8988T (cell line): Measurements from ENCODE around the gene PRKAR1B.
"Not testable (repeated sequence)": the region's sequence is repeated elsewhere in the genome, so short reads cannot be mapped to it uniquely, and the experiment has no call there.

Experiments used
- DNase-seq: peaks from one replicate; pipeline ENCODE4 v3.0.0; 2011

PRKAR1B gene

GRCh38 chr7:569071-569855 lies 157.8 kb downstream of the PRKAR1B start:
- no peak for DNase-seq

DNA sequence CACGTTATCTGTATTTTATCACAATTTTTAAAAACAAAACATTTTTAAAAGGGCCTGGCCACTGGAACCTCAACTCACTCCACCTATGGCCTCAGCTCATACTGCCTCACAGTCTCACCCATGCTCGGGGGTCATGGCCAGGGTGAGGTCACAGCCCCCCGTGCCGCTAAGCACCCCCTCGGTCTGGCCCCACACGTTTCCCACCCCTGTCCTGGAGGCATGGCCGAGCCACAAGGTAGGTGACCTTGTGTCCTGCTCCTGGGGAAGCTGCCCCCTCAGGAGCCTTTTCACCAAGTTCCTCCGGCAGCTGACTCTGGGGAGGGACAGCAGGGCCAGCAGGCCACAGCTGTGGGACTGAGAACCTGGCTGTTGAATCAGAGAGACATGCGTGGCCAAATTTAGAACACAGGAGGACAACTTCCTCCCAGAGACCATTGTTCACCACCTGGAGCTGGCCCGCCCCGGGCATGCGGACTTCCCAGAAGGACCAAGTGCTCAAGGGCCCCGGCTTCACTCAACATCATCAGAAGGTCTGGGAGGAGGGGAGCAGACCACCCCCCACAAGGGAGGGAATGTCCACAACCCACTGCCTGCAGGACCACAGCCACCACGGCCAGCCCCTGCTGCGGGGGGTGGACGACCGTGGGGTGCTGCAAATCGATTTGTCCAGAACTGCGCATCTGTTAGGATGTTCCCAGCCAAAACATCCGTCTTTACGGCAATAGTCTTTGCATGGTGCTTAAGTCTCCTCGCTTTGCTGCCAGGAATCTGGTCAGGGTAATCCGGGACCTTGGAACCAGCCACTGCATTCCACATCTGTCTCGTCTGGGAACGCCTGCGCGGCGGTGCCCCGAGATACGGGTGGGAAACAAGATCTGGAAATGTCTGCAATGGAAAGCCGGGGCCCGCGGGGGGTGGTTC lies 158.8 kb downstream of the PRKAR1B start:
- DNase-seq = no peak

DNA sequence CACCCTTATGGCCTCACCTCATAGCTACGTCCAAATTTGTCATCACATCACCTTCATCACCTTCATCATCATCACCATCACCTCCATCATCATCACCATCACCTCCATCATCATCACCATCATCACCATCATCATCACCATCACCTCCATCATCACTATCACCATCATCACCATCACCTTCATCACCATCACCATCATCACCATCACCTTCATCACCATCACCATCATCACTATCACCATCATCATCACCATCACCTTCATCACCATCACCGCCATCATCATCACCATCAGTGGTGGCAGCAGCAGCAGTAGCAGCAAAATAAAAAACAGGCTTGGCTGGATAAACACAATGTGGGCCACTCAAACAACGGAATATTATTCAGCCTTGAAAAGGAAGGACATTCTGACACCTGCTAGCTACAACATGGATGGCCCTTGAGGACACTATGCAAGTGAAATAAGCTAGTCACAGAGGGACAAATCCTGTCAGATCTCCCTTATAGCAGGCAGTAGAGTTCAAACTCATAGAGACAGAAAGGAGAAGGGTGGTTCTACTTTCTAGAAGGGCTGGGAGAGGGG lies 159.7 kb downstream of the PRKAR1B start:
- no peak for DNase-seq

DNA sequence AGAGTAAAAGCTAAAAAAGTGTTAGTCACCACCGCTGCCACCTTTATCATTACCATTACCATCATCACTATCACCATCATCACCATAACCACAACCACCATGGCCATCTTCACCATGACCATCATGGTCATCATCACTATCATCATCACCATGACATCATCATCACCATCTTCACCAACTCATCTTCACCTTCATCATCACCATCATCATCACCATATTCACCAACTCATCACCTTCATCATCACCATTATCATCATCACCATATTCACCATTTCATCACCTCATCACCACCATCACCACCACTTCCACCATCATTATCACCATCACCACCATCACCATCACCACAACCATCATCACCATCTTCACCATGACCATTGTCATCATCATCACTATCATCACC lies 161.0 kb downstream of the PRKAR1B start:
- no peak for DNase-seq

DNA sequence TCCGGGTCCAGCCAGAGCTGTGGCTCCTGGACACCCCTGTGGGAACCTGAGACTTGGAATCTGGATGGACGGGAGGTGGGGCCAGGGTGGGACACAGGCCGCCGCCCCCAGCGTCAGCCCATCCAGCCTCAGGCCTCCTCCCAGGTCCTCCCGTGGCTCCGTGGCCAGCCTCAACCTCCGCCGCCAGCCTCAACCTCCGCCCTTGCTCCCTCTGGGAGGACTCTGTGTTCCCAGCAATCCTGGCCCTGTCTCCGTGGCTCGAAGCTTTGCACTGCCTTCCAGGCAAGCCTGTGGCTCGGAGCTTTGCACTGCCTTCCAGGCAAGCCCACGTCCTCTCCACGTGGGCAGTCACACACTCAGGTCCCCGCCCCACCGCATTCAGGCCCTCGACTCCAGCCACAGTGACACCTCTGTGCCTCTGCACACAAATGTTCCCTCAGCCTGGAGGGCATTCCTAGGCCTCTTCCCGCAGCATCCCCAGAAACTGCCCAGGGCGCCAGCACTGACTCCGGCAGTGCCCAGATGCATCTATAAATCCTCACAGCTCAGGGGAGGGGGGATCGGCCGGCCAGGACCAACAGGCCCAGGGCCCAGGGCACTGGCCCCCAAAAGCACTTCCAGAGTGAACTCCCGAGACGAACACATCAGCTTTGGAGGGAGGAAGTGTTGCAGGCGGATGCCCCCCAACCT lies 162.8 kb downstream of the PRKAR1B start:
- no peak for DNase-seq

- DNase-seq = no peak
Measured at GRCh38 chr7:563629-564170, 163.4 kb downstream of the PRKAR1B start.

GRCh38 chr7:562789-563628 lies 164.1 kb downstream of the PRKAR1B start:
- DNase-seq = no peak

DNA sequence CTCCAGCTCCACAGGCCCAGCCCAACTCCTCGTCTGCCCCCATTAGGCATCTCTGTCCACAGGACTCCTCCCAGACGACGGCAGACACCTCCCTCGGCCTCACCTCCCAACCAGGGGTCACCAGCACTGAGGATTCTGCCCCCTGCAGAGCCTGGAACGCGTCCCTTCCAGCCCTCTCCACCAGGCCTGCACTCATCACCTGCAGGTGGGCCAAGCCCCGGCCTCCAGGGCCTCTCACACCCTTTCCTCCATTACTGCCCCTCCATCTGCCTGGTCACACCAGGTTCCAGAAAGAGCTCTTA lies 164.8 kb downstream of the PRKAR1B start:
- DNase-seq = no peak

GRCh38 chr7:561631-562373 lies 165.3 kb downstream of the PRKAR1B start:
- DNase-seq = no peak

- DNase-seq = no peak
Measured at GRCh38 chr7:560966-561630, 166.0 kb downstream of the PRKAR1B start.

DNA sequence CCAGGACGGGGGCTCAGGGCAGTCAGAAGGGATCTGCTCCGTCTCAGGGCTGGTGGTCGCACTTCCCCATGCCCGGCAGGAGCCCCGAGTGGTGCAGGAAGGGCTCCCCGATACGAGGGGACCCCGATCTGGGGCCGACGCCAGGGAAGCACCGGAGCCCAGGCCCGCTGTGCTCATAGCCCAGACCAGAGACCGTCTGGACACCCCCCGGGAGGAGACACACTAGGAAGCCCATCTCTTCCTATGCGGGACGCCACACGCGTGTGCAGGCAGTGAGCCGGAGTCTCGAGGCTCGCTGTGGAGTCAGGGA lies 167.7 kb downstream of the PRKAR1B start:
- DNase-seq = no peak

DNA sequence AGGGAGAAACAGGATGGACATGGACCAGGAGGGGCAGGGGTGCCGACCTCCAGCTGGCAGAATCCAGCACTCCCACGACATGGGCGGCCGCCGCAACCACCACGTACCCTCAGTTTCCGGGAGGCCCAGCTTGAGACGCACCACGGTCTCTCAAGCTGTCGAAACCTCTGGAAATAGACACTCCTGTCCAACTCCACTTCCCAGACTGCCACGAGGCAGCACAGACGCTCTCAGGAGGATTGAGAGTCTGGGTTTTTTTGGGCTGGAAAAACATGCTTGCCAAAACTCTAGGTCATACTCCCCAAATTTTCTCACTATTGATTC lies 169.6 kb downstream of the PRKAR1B start:
- no peak for DNase-seq

- DNase-seq = no peak
Measured at GRCh38 chr7:556837-557557, 170.1 kb downstream of the PRKAR1B start.

DNA sequence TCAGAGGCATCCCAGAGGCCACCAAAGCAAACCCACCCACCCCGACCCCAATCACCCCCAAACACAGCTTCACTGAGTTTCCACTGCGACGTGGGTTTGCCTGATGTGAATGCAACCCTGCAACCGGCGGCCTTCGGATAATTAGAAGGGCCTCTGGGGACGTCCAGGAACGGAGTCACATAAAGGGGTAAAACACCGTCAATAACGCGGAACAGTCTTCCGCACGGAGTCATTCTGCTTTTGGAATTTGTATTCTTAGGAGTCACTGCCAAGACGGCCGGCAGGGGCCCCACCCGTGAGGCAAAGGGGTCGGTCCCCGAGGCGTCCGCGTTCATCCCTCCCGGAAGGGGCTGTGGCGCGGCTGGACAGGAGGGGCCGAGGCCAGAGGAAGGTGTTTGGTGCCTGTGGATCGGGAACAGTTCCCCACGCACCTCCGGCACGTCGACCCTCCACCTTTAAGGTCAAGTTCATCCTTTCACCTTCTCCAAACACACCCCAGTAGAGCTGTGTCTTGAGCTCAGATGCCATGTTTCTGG lies 170.7 kb downstream of the PRKAR1B start:
- DNase-seq = no peak

DNA sequence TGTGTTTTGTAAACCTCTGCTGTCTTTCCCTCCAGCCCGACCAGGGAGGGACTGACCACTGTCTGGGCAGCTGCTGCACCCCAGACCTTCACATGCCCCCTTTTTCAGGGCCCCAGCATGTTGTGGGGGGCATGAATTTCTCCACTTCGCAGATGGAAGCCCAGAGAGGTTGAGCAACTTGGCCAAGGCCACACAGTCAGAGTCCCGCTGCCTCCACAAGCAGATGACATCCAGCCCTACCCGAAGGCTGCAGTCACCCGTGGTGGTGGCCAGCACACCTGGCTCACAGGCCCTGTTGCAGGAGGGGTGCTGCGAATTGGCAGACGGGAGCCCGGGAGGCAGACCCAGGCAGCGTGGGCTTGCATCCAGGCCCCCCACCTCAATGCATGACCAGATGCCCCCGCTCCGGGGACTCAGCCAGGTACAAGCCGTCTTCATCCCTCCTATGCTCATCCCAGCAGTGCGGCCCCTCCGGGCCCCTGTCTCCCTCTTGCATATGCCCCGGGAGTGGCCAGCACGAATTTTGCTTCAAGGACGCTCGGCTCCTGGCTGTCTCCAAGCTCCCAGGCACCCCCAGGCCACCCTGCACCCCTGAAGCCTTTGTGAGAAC lies 171.4 kb downstream of the PRKAR1B start:
- no peak for DNase-seq

GRCh38 chr7:553636-554111 lies 173.4 kb downstream of the PRKAR1B start:
- DNase-seq = no peak

DNA sequence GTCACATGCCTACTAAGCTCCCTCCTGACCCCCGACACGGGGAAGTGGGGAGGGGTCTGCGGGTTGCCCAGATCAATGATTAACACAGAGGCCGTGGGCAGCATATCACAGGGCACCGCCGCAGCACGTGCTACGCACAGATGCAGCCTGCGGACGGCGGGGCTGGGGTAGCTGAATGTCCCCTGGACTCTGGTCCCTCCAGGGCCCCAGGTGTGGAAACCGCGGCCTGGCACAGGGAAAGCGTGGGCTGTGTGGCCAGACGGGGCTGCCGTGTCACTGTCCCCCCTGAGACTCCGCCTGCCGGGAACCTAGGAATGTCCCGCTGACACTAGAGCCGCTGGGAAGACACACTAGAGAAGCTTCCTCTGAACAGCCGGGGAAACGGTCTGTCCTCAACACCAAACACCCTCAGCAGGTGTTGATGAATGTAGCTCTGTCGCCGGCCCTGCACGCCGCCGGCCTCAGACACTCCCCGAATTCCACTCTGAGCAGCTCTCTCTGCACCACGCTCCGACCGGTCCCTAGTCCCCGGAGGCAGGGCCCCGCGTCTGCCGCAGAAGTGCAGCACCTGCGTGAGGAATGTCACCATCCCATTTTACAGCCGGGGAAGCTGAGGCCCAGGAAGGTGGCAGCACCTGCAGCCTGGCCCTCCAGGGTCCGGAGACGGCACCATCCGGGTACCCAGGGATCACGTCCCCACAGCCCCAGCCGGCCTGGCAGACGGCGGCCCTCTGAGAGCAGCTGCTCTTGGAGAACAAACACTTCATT lies 174.0 kb downstream of the PRKAR1B start:
- DNase-seq = no peak

- not testable (repeated sequence) for DNase-seq
Measured at GRCh38 chr7:552151-552867, 174.8 kb downstream of the PRKAR1B start.
